Activated T-cell treated with anti-CD3 and anti-CD28 coated beads for 24 hours (primary cell): ENCODE results near the gene GNB2.
A peak's percentile ranks its signal among the peaks of the same experiment; 100 is the strongest.

Experiments used
- DNase-seq: peaks from one replicate; pipeline ENCODE4 v3.0.0-alpha.2; 2020; ENCODE audit warnings: low read depth

GNB2 gene

DNA sequence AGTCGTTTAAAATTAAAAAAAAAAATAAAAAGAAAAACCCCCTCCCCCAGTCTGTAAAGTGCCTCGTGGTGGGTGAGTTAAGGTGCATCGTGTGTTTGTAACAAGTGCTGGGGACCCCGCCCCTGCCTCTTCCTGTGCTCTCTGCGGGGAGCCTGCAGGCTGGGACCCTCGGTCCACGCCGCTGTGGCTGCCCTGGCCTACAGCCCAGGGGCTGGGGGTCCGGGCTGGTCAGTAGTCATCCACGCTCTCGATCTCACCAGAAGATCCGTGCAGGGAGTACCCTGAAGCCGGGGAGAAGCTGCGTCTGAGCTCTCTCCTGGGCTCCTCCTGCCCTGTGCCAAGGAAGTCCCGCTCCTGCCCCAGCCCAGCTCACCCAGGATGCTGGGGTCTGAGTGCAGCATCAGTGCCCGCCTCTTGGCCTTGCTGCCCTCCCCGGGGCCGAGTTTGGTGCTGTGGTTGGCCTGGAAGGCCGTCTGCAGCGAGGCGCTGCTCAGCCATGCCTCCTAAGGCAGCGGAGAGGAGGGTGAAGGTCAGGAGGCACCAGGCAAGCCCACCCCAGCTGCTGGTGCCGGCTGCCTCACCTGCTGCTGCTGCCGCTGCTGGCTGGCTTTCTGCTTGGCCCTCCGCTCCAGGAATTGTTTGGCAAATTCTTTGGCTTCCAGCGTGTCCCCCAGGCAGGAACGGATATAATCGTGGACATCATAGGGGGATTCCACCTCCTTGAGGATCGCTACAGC lies 8.1 kb downstream of the GNB2 start:
- no peak for DNase-seq

DNA sequence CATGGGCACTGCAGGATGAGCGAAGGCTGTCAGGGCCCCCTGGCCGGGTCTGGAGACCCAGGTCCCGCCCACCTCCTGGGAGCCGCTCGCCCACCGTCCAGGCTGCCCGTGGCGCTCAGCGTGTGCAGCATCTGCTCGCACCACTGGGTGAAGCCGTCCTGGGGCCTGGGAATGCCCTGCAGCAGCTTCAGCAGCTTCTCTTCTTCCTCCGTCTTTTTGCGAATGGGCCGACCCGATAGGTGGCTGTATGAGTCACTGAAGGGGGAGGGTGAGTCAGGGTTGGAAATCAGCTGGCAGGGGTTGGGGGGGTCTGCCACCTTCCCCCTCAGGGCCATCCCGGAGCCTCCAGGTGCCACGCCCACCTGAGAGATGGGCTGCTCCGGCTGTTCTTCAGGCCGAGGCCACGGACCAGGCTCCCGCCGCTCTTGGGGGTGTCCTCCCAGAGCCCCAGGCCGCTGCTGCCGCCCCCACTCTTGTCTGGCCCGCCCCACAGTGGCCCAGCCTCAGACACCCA lies 8.7 kb downstream of the GNB2 start:
- DNase-seq = no peak

DNA sequence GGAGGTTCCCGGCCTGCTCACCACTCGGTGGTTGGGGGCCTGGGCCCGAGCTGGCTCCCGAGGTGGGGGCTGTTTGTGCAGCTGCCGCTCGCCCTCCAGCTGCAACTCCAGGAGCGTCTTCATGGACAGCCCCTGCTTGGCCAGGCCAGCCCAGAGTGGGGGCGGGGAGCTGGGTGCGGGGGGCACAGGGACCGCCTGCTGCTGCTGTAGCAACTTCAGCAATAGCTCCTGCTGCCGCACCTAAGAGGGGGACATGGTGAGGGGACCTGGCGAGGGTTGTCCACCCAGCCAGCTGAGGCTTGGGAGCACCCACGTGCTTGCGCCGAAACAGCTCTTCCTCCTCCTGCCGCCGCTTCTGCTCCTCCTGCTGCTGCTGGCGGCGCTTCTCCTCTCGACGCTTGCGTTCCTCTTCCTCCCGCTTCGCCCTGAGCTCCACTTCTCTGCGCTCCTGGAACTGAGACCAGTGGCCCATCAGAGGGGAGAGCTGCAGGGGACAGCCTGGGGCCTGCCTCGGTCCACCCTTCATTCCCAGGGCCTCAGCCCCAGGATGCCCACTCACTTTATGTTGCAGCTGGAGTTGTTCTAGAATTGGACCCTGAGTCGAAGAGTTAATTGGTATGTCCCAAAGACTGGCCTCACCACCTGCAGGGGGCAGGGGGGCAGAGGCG lies 9.6 kb downstream of the GNB2 start:
- no peak for DNase-seq

DNA sequence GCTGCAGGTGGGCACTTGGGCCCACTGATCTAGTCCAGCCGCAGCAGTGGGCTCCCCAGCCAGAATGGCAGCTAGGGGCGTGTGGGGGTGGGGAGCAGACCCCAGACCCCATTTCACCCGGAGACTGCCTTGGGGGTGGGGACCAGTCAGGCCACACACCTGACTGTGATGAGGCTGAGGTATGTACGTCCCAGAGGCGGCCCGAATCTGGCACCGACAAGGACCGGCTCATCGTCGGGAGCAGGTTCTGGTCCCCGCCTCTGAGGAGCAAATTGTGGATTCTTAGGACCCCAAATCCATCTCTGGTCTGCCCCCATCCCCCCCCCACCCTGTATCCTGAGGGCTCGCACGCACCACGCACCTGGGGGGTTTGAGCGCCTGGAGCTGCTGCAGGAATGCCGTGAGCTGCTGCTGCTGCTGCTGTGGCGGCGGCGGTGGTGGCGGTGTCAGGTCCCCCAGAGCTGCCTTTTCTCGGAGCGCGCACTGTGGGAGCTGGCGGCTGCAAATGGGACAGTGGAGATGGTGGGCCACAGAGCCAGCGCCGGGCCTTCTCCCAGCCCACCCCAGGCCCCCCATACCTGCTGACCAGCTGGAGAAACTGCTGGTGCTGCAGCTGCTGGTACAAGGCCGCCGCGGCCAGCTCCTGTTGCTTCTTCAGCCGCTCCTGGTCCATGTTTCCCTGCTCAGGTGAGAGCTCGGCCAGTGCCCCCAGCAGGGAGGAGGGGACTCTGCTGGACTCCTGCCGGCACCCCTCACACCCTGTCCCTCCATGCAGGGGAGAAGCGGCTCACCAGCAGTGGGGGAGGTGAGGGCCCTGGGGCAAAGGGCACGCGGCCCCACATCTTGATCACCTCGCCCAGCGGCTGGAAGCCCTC lies 10.4 kb downstream of the GNB2 start:
- no peak for DNase-seq

DNA sequence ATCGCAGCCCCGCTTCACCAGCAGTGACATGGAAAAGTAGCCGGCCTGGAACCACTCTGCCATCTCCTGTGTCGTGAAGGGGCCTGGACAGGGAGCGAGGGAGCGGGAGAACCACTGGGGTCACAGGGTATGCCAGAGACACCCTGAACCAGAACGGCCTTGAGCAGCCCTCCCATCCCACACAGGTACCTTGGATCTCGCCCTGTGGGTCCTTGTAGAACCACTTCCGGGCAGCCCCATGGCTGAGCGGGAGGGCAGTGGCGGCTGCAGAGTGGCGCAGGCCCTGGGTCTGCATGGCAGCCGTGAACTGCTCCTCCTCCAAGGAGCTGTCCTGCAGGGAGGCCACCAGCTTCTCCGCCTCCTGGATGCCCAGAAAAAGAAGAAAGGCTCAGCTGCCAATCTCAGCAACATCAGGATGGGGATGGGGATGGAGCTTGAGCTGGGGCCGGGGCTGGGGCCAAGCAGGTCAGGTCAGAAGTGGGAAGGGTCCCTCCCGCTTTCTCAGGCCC lies 11.0 kb downstream of the GNB2 start:
- no peak for DNase-seq

DNA sequence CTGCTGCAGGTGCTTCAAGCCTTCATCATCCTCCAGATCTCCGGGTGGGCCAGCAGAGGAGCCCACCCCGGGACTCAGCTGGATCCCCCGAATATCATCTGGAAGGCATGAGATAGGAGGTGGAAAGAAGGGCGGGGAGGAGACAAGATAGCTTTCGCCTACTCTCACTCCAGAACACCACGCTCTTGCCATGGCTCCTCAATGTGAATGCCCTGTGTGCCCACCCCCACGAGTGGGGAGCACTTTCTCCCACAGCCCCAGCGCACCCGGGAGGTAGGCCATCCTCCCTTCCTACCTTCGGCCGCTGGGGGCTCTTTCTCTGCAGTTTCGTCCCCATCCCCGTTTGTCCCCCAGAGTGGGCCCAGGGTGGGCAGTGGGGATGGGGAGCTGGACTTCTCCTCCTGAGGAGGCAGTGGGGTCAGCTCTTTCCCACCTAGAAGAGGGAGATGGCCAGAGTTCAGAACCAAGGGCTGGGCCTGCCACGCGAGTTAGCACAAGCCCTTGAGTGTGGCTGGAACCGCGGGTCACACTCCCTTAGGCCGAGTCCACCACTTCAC lies 11.6 kb downstream of the GNB2 start:
- DNase-seq = no peak

DNA sequence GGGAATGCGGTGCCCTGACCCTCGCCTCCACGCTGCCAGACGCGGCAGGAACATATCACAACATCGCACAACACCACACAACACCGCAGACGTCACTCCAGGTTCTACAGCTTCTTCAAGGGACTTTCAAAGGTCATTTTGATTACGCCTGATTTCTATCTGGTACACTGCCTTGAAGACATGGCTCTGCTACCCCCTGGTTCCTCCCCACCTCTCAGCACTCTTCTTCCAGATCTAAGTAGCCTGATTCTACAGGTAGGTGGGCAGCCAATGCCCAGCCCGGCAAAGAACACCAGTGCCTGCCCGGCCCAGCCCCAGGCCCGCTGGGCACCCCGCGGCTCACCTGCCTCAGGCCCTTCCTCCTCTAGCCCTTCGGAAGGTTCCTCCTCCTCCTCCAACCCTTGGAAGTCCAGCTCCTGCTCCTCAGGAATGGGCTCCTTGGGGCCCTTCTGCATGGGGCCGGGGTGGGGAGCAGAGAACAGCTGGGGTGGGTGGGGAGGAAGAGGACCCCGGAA lies 12.1 kb downstream of the GNB2 start:
- DNase-seq = no peak

DNA sequence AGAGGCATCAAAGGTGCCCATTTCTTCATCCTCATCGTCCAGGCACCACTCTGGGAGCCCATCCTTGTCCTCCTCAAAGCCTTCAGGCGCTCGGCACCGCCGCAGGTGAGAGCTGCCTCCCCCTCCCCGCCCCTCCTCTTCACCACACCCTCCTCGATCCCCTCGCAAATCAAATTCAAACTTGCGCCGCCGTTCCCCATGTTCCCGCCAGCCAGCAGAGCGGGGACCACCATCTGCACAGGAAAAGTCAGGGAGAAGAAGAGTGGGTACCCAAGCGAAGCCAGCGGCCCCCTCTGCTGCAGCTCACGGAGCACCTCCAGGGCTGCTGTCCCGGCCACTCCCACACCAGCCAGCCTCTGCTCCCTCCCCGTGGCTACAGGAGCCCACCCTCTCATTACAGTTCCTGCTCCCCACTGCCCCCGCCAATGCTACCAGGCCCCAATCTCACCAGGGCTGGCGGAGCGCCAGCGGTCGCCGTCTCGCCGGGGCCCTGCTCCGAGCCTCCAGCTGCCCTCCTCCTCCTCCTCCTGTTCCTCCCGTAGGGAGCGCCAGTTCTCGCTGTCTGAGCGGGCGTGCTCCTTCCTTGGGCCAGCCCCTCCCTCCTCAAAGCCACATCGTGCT lies 12.8 kb downstream of the GNB2 start:
- DNase-seq = no peak

DNA sequence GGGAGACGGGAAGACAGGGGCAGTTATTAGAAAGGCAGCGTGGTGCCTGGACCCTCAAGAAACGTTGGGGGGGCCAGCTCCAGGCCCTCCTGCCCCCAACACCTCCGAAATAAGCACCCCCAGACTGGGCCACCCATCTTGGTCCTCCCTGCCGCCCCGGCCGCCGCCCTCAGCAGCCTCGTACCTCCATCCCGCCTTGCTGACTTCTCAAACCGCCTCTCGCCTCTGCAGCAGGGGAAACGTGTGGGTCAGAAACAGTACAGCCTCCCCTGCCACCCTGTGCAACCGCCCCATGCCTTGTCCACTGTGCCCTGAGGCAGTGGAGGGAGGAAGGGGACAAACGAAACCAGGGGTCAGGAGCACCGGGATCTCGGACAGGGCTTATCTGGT lies 13.3 kb downstream of the GNB2 start:
- no peak for DNase-seq

DNA sequence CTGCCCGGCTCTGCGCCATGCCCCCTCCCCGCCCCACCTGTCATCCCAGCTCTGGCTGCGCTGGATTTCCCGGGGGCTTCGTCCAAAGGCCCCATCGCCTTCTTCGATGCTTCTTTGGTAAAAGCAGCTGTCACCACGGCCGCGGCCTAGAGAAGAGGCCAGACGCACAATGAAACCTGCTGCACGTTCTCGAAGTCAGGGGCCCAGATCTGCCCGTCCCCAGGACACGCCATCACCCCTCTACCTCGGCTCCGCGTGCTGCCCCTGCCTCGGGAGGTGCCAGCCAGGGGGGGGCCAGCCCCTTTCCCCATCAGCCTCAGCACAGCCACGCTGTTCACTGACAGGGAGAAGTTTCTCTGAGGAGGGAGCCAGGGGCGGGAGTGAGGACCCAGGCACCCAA lies 13.7 kb downstream of the GNB2 start:
- no peak for DNase-seq

DNA sequence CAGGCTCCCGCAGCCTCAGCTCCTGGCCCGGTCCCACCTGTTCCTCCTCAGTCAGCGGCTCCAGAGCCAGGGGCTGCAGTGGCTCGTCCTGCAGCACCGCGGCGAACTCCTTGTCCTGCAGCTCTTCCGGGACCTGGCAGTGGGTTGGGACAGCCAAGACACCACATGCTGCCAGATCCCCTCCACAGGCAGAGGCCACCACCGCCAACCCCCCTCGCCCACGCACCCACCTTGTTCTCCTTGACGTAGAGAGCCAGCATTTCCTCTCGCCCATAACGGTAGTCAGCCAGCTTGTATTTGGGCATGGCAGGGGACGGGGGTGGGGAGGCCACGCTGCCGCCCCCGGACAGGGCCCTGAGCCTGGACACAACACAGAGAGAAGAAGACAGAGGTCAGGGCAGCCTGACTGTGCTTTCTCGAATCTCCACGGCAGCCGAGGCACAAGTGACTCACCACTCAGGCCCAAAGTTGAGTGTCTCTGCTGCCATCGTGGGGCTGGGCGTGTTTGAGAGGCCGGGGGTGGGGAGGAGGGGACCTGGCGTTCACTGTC lies 14.3 kb downstream of the GNB2 start:
- no peak for DNase-seq

DNA sequence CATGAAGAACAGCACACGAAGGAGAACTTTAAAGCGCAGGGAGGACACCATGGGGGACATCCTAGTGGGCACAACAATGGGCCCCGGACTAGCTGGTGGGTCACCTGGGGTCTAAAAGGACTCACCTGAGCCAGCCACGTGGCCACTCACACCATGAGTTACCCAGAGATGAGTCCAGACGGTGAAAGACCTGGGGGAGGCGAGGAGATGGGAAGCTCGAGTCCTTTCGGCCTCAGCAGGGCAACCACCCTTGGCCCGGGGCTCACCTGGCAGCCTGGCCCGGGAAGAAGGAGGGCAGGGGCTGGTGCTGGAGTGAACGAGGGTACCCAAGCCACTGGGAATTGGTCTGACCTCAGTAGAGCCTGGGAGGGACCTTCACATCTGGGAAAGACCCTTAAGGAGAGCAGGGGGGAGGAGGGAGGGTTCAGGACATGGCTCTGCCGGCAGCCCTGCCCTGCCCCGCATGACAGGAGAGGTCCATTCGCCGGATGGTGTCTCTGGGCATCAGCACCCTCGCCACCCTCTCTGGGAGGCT lies 14.9 kb downstream of the GNB2 start:
- DNase-seq = no peak

DNA sequence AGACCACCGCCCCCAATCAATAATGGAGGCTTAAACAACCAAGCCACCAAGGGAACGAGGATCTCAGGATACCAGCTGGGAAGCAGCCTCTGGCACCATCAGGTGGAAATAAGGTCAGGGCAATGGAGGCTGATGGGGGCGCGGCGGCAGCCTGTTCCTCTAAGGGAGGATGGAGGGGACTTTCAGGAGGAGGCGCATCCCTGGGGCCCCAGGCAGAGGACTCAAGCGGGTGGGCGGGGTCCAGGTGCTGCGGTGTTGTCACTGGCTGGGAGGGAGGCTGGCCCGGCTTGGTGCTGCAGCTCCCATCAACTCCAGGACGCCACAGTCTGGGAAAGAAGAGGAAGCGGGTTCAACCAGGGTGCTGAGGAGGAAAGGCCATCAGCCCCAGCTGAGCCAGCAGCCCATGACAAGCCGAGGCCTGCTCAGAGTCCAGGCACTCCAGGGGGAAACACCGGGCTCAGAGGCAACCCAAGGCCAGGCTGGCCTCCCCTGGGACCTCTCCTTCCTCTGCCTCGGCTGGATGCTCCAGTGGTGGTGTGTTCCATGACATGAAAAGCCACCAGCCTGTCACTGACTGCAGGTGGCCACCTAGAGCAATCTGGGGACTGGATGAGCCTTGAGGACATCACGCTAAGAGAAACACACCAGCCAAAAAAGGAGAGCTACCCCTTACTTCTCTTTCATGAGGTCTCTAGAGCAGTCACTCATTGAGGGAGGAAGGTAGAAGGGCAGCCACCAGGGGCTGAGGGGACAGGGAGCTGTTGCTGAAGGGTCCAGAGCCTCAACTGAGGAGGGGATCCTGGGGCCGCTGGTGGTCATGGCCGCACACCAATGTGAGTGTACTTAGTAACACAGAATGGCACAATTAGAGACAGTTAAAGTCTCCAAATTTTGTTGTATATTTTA lies 15.9 kb downstream of the GNB2 start:
- DNase-seq = no peak

DNA sequence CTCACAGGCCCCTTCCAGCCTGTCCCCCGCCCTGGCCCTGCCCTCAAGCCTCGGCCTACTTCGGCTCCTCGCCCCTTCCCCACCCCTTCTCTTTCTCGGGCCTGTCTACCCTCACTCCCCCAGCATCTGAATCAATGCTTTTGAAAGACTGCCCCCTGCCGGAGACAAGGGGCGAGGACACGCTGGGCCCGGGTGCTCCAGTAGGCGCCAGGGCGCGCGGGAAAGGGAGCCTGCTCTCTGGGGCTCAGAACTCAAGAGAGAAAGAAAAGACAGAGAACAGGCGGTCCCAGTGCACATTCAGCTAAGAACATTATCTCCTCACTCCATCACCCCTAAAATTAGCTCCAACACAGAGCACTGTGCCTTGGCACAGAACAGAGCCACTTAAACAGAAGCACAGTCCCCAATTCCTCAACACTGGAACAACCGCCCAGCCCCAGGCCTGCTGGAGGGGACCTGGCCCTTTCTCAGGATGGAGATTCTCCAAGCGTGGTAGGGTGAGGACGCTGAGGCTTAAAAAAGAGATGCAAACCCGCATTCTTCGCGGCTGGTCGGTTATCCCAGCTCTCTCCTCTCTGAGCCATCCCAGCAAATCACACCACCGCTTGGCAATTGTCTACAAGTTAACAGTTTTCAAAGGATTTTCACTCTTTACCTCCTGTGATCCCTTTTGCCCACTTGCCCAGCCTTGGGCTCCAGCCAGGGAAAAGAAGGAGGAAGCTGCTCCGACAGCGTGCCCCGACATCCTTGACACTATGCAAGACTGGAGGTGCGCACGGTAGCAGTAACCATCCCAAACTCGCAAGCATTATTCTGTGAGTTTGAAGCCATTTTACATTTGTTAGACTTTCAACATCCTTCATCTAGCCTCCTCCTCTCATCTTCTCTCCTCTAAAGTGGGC lies 18.4 kb downstream of the GNB2 start:
- DNase-seq = peak; percentile 78

DNA sequence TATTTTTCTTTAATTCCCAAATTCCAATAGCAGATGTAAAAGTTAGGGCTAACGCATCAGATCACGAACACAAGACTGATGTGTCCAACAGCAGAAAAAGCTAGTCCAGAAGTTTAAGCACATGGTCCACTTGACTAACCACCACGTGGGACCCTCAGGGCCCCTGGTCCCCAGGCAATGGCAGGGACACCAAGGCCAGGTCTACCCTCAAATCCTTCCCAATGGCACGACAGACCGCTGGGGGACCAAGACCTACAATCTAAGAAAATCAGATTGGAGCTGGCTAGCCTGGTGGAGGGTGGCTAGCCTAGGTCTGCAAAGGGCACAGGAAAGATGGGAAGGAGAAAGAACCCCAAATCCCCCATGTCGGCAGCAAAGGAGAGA lies 19.0 kb downstream of the GNB2 start:
- DNase-seq = no peak

DNA sequence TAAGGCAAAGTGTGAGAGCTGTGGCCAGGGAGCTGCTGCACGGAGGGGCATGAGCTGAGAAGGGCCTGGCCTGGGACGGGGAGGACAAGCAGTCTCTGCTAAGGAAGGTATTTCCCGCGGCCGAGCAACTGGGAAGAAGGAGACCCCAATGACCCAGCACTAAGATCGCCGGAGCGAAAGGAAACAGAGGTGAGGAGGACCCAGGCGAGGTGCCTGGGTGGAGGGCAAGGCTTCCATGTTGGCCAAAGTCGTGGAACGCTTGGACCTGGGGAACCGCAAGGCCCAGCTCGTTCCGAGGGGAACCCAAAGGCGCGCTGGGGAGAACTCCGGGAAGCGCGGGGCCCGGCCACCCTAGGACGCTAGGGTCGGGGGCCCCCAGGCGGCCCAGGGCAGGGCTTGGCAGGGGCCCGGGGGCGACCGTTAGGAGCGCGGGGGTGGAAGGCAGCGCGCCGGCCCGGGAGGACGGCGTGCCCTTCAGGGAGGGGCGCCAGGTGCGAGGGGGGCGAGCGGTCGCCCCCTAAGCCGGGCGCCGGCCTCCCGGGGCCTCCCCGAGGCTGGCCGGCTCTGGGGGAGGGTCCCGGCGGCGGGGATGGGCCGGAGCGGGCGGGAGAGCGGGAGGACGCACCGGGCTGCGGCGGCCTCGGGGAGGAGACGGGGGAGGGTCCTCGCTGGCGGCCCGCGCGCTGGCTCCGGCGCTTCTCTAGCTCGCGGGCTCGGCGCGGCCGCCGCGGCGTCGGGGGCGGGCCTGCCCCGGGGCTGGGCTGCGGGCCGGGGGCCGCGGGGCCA lies 20.0 kb downstream of the GNB2 start:
- DNase-seq = no peak

DNA sequence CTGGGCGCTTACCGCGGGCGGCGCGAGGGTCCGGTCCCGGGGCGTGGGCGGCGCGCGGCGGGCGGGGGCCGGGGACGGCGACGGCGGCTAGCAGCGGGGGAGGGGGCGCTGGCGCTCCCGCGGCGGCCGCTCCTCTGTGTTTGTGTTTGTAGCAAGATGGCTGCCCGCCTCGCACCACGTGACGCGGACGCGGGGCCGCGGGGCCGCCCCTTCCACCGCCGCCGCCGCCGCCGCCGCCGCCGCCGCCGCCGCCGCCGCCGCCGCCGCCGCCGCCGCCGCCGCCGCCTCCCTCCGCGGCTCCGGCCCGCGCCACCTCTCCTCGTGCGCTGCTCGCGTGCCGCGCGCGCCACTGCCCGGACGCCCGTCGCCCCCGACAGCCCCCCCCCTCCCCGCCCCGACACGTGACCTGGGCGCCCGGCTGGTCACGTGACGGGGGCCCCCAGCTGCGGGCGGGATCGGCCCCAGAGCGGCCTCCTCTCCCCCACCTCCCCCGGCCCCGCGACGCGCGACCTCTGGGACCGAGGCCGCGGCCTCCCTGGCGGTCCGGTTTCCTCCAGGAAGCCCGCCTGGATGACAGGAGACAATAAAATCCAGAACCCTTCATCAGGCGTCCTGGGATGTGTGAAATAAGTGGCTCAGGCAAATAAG lies 20.7 kb downstream of the GNB2 start, which contains the start of gene GIGYF1:
Gene GIGYF1, minus strand, starts transcription at position 153 of the 648 bp plus-strand sequence. CDS start 6,012 bp downstream, outside the sequence.
- peak; percentile 53 for DNase-seq
